ENCODE data around the gene TTC7B.

TTC7B gene

GRCh38 chr14:90523961-90524875 lies 292.0 kb downstream of the TTC7B start:
- peak; percentile 17 for DNase-seq (ENCODE audit: low read depth)

DNA sequence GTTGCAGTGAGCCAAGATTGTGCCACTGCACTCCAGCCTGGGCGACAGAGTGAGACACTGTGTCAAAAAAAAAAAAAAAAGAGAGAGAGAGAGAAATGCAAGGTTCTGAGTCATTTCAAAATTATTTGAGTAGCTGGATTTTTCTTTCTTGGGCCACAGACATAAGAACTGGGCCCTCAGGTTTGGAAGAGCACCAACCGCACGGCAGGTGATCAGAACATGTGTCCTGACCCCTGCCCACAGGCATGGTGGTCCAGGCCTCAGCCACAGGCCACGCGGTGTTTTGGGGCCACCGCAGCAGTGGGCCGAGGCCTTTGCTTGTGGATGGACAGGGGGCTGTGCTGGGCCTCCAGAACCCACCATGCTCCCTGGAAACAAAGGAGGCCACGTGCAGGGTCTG lies 292.7 kb downstream of the TTC7B start:
- DNase-seq (ENCODE audit: low read depth): peak; percentile 23

DNA sequence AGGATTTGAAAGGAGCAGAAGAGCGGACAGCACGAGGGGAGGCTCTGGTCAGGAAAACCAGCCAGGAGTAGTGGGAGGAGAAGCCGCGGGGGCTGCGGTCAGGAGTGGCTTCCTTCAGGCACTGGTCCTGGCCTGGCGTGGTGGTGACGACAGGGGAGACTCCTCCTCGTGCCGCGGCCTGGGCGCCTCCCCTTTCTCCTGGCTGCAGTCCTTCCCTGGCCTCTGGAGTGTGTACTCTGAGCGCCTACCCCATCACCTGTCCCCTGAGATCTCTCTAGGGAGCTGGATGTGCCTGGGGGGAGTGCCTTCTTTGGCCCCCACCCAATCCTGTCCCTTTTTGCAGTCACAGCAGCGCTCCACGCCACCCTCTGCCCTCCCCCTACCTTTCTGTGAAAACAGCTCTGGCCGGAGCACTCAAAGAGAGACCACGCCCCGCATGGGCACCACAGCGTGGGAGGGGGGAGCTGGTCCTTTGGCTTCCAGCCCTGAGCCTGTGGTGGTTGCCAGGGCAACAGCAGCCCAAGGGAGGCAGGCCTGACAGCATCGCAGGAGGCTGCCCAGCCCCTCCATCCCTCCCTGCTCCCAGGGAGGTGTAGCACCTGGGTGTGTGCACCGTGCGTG lies 293.5 kb downstream of the TTC7B start:
- DNase-seq (ENCODE audit: low read depth): no peak

DNA sequence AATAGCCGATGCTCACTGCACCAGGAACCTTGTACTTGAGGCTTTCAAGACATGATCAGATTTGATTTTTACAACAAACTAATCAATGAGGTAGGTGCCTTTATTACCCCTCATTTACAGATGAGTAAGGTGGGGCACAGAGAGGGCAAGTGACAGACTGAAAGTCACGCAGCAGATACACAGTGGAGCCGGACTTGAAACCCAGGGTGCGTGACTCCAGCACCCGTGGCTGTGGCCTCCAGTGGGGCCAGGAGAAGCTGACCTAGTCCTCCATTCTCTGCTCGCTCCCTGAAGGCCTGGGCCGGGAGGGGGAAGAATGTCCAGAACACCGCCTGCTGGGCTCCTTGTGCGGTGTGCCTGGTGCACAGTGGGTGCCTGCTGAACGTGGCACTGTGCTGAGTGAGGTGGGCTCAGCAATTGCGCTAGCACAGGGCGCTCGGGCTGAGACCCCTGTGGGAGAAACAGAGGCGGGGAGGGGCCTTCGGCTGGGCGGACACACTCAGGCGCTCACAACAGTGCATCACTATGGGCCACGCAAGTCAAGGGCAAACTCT lies 294.2 kb downstream of the TTC7B start:
- DNase-seq (ENCODE audit: low read depth): no peak

GRCh38 chr14:90521084-90521929 lies 294.9 kb downstream of the TTC7B start:
- DNase-seq (ENCODE audit: low read depth): no peak

DNA sequence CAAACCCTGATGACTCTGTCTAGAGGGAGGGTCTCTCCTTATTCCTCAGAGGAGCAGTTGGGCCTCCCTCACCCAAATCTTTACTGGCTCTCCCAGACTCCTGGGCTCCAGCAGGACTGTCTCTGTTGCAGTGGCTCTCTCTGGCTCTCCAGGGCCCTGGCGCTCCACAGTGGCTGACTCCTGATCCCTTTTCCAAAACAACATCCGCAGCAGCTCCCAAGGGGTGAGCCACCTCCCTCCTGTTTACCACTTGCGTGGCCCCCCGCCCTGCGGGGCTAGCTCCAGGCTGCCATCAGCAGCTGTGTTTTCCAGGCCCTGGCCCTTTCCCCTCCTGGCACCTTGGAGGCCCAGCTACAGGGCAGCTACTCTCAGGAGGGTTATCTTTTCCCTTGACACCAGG lies 295.9 kb downstream of the TTC7B start:
- no peak for DNase-seq (ENCODE audit: low read depth)

- no peak for DNase-seq (ENCODE audit: low read depth)
Observed at GRCh38 chr14:90519262-90519920, 296.8 kb downstream of the TTC7B start.

DNA sequence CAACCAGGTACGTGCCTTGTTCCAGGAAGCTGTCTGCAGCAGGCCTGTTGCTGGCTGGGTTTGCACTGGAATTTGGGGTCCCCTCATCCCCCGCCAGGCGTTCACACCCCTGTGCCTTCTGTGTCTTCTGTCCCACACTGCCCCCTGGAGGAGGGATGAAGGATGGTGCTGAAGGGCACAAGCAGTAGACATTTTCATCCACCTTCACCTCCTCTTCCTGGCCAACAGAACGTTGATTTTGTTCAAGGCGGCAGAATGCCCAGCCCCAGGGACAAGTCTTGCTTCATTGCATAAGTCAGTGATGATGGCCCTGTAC lies 297.3 kb downstream of the TTC7B start:
- no peak for DNase-seq (ENCODE audit: low read depth)

DNA sequence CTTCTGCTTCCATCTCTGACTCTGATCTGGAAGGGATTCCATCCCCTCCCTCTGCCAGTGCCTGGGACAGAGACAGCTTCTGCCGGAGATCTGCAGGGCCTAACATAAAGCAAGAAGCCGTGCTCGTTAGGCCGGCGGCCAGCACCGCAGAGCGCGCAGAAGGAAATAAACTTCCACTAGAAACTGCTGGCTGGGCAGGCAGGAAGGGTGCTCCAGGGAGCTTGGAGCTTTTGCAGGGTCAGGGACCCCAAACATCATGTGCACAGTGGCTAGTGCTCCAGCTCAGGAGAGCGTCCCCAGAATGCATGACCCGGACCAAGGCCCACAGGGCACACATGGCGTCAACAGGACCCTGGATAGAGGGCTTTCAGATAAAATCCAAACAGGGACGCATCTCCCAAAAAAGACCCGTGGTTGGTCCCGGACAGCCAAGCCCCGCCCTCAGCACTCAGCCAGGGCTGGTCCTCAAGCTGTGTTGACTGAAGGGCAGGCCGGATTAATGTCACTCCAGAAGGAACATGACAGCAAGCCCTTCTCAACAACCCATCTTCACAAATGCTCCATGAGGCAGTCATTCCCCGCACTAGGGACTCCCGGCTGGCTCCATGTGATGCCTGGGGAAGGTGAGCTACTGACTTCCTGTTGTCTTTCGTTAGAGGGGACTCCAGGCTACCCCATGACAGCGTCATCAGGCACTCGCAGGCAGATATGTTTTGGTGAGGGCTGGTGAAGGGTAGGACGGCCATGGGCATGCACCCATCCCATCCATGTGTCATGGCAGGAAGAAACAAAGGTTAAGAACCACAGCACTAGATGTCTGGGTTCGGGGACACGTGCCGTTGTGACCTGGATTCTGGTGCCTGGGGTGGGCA lies 297.9 kb downstream of the TTC7B start:
- DNase-seq (ENCODE audit: low read depth): no peak

DNA sequence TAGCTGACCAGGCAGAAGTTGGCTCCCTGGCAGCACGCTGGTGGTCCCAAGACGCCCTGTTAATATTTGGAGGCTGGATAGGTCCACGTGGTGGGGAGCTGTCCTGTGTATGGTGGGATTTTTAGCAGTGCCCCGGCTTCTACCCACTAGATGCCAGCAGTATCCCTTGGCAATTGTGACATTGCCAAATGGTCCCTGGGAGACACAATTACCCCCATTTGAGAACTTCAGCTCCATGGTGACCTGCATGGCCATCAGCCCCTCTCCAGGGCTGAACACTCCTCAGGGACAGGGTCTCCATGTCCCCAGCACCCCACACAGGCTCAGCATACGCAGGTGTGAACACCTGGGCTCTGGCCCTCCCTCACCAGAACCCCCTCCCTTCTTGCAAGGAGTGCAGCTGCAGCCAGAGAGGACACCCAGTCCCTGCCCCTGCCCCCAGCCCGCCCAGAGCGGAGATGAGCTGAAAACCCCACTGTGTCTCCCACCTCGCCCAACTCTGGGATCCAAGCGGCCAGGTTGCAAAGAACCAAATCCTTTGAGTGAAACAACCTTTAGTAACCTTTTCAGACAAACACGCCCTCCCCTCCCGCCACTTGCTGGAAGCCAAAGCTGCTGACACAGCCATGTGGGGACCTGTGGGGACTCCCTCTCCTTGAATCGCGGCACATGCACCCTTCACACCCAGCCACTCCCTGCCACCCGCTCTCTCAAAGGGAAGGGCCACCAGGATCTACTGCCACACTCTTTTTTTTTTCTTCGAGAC lies 299.0 kb downstream of the TTC7B start:
- DNase-seq (ENCODE audit: low read depth): no peak

DNA sequence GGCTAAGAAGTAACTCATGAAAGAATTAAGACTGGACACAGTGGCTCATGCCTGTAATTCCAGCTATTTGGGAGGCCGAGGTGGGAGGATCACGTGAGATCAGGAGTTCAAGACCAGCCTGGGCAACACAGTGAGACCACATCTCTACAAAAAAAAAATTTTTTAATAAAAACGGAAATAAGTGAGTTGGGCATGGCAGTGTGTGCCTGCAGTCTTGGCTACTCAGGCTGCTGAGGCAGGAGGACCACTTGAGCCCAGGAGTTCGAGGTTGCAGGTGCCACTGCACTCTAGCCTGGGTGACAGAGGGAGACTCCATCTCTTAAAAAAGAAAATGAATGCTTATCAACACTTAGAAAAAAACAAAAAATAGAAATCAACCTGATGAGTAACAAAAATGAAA lies 301.7 kb downstream of the TTC7B start:
- no peak for DNase-seq (ENCODE audit: low read depth)

DNA sequence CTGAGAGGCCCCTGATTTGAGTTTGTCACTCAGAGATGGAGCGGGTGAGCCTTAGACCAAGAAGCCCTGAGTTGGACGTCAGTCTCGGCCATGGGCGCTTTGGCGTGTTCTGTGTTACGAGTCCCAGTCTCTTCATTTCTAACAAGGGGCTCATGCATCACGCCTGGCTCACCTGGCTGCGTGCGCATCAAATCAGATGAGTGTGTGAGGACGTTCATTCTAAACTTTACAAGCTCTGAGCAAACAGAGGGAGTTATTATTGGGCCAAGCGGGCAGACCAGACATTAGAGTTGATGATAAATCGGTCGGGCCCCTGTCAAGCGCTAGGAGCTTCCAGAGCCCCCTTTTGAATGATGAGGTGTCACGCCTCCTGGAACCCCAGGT lies 302.2 kb downstream of the TTC7B start:
- no peak for DNase-seq (ENCODE audit: low read depth)

DNA sequence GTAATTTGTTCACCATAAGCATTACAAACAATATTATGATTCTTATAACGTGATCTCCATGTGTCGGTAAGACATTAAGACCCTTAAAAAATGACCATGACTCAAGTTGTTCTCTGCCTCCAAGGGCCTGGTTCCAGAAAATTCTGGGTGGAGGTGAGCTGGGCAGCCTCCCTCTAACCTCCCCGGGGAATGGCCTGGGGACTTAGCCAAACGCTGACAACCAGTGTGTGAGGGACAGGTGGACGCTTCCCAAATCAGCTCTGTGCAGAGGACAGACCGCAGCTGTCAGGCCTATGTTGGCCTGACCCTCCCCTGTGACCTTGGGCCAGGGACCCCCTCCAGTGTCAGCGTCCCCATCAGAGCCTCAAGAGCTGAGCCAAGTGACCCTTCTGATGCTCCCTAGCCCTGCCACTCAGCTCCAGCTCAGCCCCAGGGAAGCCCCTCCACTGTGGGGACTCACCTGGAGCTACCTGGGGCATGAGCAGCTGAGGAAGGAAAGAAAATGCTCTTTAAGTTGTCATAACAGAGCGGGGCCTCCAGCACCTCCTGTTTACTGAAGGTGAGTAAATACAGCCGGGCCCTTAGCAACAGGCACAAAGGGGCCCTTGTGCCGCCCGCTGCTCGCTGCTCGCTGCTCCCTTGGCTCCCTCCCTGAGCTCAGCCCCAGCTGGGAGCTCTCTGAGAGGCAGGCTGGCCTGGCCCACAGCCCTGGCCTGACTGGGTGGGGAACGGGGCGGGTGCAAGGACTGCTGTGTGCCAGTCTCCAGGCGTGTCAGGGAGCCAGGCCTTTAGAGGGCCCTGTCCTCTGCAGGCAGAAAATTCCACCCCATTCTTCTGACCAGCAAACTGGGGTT lies 302.8 kb downstream of the TTC7B start:
- no peak for DNase-seq (ENCODE audit: low read depth)

- DNase-seq (ENCODE audit: low read depth): no peak
Observed at GRCh38 chr14:90512329-90512991, 303.8 kb downstream of the TTC7B start.

- no peak for DNase-seq (ENCODE audit: low read depth)
Observed at GRCh38 chr14:90511795-90512328, 304.4 kb downstream of the TTC7B start.

DNA sequence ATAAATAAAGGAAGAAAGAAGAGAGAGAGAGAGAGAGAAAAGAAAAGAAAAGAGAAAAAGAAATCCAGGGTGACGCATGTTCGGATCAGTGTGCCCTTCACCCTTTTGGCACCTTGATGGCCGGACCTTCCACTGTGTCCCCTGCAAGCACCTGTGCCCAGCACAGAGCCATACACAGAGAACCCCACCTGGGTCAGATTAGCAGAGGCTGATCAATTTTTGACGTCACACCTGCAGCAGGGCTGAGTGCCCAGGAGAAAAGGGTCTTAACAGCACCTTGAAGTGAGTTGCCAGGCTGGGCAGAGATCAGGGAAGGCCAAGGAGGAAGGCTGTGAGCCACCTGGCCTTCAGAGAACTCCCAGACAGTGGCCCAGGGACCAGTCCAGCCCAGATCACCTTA lies 305.0 kb downstream of the TTC7B start:
- no peak for DNase-seq (ENCODE audit: low read depth)

GRCh38 chr14:90510159-90510558 lies 306.1 kb downstream of the TTC7B start:
- DNase-seq (ENCODE audit: low read depth): no peak

DNA sequence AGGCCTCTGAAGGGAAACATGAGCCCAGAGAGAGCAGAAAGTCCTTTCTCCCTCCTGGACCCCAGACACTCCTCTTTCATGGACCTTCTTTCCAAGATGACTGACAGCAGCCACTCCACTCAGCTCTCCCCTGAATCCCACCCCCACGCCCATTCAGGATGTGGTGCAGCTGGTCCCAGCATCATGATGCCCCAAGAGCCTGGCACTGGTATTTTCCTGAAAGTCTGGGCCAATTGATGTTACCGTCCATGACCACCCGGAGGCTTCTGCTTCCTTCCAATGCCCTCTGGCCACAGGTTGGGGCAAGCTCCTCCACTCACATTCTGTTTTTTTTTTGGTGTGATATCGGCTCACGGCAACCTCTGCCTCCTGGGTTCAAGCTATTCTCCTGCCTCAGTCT lies 306.8 kb downstream of the TTC7B start:
- no peak for DNase-seq (ENCODE audit: low read depth)

Data from HS-27A (cell line).